Stimulated activated naive CD8-positive, alpha-beta T cell treated with anti-CD3 and anti-CD28 coated beads, Interleukin-15, Interleukin-2, amounts not matched to agents 100 ng/mL and 50 ng/mL, for 24 hours (primary cell): ENCODE results near the gene MSL2.
"Not testable (repeated sequence)": the region's sequence is repeated elsewhere in the genome, so short reads cannot be mapped to it uniquely, and the experiment has no call there.

Experiments
- H3K27ac Mint-ChIP-seq: one replicate; pipeline ENCODE4 v1.8.0; 2021; ENCODE audit warnings: mild to moderate bottlenecking, mixed read lengths
- H3K27me3 Mint-ChIP-seq: one replicate; pipeline ENCODE4 v1.8.0; 2021; ENCODE audit warnings: mixed read lengths
- H3K36me3 Mint-ChIP-seq: one replicate; pipeline ENCODE4 v1.8.0; 2021; ENCODE audit warnings: low read depth, mixed read lengths
- H3K4me1 Mint-ChIP-seq: one replicate; pipeline ENCODE4 v1.8.0; 2021; ENCODE audit warnings: low read depth, mixed read lengths
- H3K4me3 Mint-ChIP-seq: one replicate; pipeline ENCODE4 v1.8.0; 2021; ENCODE audit warnings: mild to moderate bottlenecking, mixed read lengths
- H3K9me3 Mint-ChIP-seq: one replicate; pipeline ENCODE4 v1.8.0; 2021; ENCODE audit warnings: mixed read lengths

The MSL2 gene

DNA sequence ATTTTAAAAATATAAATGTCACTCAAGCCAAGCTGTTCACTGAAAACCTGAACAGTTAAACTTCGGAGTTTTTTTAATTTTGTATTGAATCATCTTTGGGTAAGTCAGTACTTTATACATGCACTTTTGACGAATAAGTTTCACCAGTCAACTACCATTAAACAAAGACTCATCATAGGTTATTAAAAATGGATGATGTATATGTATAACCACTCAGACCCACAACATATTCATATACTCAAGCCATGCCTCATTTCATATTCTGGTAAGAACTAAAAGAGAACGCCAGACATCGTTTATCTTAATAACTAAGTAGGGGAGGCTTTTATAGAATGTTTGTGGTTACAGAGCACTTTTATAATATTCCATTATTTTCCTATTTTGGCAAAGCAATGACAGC lies 18.3 kb downstream of the MSL2 start:
- no peak overlapping the region for H3K4me3 Mint-ChIP-seq
- peaks cover 72% of the 10 kb centered on the region for H3K4me1 Mint-ChIP-seq
- H3K36me3 Mint-ChIP-seq = peaks cover 5% of the 10 kb centered on the region
- H3K9me3 Mint-ChIP-seq = no peaks in the 10 kb centered on the region
- H3K27ac Mint-ChIP-seq = no peak overlapping the region
- no peaks in the 10 kb centered on the region for H3K27me3 Mint-ChIP-seq

- peaks cover 3% of the 10 kb centered on the region for H3K36me3 Mint-ChIP-seq
- no peak overlapping the region for H3K4me3 Mint-ChIP-seq
- H3K27ac Mint-ChIP-seq = no peak overlapping the region
- H3K9me3 Mint-ChIP-seq = no peaks in the 10 kb centered on the region
- H3K4me1 Mint-ChIP-seq = peaks cover 41% of the 10 kb centered on the region
- H3K27me3 Mint-ChIP-seq = no peaks in the 10 kb centered on the region
Observed at GRCh38 chr3:136173939-136174490, 22.1 kb downstream of the MSL2 start.

GRCh38 chr3:136171097-136171542 lies 25.0 kb downstream of the MSL2 start:
- Mint-ChIP-seq H3K4me1 (peaks cover 43% of the 10 kb centered on the region), H3K36me3 (peaks cover 14% of the 10 kb centered on the region), H3K9me3 (no peaks in the 10 kb centered on the region), H3K27ac (peak overlapping the region; percentile 75), H3K27me3 (no peaks in the 10 kb centered on the region), H3K4me3 (no peak overlapping the region)

DNA sequence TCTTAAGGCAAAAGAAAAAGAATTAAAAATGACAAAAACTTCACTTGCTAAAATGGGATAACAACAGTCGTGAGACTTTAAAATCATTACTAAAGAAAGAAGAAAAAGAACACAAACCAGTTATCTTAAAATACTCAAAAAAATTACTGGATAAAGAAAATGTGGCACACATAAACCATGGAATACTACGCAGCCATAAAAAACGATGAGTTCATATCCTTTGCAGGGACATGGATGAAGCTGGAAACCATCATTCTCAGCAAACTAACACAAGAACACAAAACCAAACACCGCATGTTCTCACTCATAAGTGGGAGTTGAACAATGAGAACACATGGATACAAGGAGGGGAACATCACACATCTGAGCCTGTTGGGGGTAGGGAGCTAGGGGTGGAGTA lies 27.9 kb downstream of the MSL2 start:
- H3K4me1 Mint-ChIP-seq = peaks cover 55% of the 10 kb centered on the region
- not testable (repeated sequence) for H3K27ac Mint-ChIP-seq, H3K27me3 Mint-ChIP-seq, H3K4me3 Mint-ChIP-seq, H3K9me3 Mint-ChIP-seq
- peaks cover 19% of the 10 kb centered on the region for H3K36me3 Mint-ChIP-seq

GRCh38 chr3:136166507-136166906 lies 29.6 kb downstream of the MSL2 start:
- no peak overlapping the region for H3K27ac Mint-ChIP-seq
- no peaks in the 10 kb centered on the region for H3K27me3 Mint-ChIP-seq
- H3K4me3 Mint-ChIP-seq = no peak overlapping the region
- H3K4me1 Mint-ChIP-seq = peaks cover 64% of the 10 kb centered on the region
- H3K9me3 Mint-ChIP-seq = no peaks in the 10 kb centered on the region
- peaks cover 20% of the 10 kb centered on the region for H3K36me3 Mint-ChIP-seq

GRCh38 chr3:136163607-136164006 lies 32.5 kb downstream of the MSL2 start:
- Mint-ChIP-seq H3K36me3 (peaks cover 25% of the 10 kb centered on the region), H3K27ac (peak overlapping the region; percentile 56), H3K4me1 (peaks cover 79% of the 10 kb centered on the region)
- not testable (repeated sequence) for H3K27me3 Mint-ChIP-seq, H3K9me3 Mint-ChIP-seq, H3K4me3 Mint-ChIP-seq

DNA sequence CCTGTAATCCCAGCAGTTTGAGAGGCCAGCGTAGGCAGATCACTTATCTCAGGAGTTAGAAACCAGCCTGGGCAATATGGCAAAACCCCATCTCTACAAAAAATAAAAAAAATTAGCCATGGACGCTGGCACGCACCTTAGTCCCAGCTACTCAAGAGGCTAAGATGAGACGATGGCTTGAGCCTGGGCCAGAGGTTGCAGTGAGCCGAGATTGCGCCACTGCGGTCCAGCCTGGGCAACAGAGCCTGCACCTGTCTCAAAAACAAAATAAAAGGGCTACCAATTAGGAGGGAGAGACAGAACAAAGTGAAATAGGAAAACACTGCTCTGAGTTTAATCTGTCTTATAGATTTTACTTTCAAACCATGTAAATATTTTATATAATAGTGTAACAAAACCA lies 33.8 kb downstream of the MSL2 start:
- no peak overlapping the region for H3K27ac Mint-ChIP-seq
- H3K9me3 Mint-ChIP-seq = no peaks in the 10 kb centered on the region
- H3K4me3 Mint-ChIP-seq = no peak overlapping the region
- H3K36me3 Mint-ChIP-seq = peaks cover 23% of the 10 kb centered on the region
- H3K27me3 Mint-ChIP-seq = no peaks in the 10 kb centered on the region
- H3K4me1 Mint-ChIP-seq = peaks cover 79% of the 10 kb centered on the region

- Mint-ChIP-seq H3K4me1 (peaks cover 75% of the 10 kb centered on the region), H3K4me3 (no peak overlapping the region), H3K27me3 (no peaks in the 10 kb centered on the region), H3K36me3 (peaks cover 23% of the 10 kb centered on the region), H3K27ac (no peak overlapping the region), H3K9me3 (no peaks in the 10 kb centered on the region)
Observed at GRCh38 chr3:136161516-136161915, 34.6 kb downstream of the MSL2 start.

- H3K4me3 Mint-ChIP-seq = no peak overlapping the region
- peak overlapping the region; percentile 23 for H3K27ac Mint-ChIP-seq
Observed at GRCh38 chr3:136152963-136153362, 43.2 kb downstream of the MSL2 start.

GRCh38 chr3:136152176-136152843 lies 43.8 kb downstream of the MSL2 start:
- Mint-ChIP-seq H3K4me3 (no peak overlapping the region), H3K9me3 (no peaks in the 10 kb centered on the region), H3K27ac (peak overlapping the region; percentile 28), H3K36me3 (peaks cover 54% of the 10 kb centered on the region), H3K4me1 (peaks cover 76% of the 10 kb centered on the region), H3K27me3 (no peaks in the 10 kb centered on the region)

More at GRCh38 chr3:136152963-136153362, 43.2 kb downstream of the MSL2 start:
- Mint-ChIP-seq H3K4me1 (peaks cover 76% of the 10 kb centered on the region), H3K9me3 (no peaks in the 10 kb centered on the region), H3K27me3 (no peaks in the 10 kb centered on the region), H3K36me3 (peaks cover 47% of the 10 kb centered on the region)

- H3K4me1 Mint-ChIP-seq = peaks cover 78% of the 10 kb centered on the region
- H3K36me3 Mint-ChIP-seq = peaks cover 54% of the 10 kb centered on the region
- no peaks in the 10 kb centered on the region for H3K27me3 Mint-ChIP-seq
- no peak overlapping the region for H3K4me3 Mint-ChIP-seq
- H3K9me3 Mint-ChIP-seq = no peaks in the 10 kb centered on the region
- no peak overlapping the region for H3K27ac Mint-ChIP-seq
Observed at GRCh38 chr3:136151219-136151618, 44.9 kb downstream of the MSL2 start.

- Mint-ChIP-seq H3K9me3 (no peaks in the 10 kb centered on the region), H3K27me3 (no peaks in the 10 kb centered on the region), H3K36me3 (peaks cover 50% of the 10 kb centered on the region), H3K27ac (no peak overlapping the region), H3K4me3 (no peak overlapping the region), H3K4me1 (peaks cover 70% of the 10 kb centered on the region)
Observed at GRCh38 chr3:136149667-136150066, 46.5 kb downstream of the MSL2 start.

GRCh38 chr3:136146981-136147729 lies 49.0 kb downstream of the MSL2 start:
- peaks cover 39% of the 10 kb centered on the region for H3K36me3 Mint-ChIP-seq
- no peak overlapping the region for H3K4me3 Mint-ChIP-seq
- H3K27me3 Mint-ChIP-seq = no peaks in the 10 kb centered on the region
- H3K27ac Mint-ChIP-seq = peak overlapping the region; percentile 18
- no peaks in the 10 kb centered on the region for H3K9me3 Mint-ChIP-seq
- peaks cover 60% of the 10 kb centered on the region for H3K4me1 Mint-ChIP-seq

DNA sequence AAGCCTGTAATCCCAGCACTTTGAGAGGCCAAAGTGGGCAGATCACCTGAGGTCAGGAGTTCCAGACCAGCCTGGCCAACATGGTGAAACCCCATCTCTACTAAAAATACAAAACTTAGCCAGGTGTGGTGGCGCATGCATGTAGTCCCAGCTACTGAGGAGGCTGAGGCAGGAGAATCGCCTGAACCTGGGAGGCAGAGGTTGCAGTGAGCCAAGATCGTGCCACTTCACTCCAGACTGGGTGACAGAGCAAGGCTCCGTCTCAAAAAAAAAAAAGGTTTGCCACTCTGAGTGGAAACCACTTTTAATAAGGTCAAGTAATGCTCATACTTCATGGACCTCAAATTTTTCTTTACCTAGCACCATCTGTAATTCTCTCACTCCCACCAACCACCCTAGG lies 51.7 kb downstream of the MSL2 start:
- not testable (repeated sequence) for H3K27ac Mint-ChIP-seq, H3K4me3 Mint-ChIP-seq, H3K9me3 Mint-ChIP-seq, H3K27me3 Mint-ChIP-seq
- peaks cover 14% of the 10 kb centered on the region for H3K36me3 Mint-ChIP-seq
- H3K4me1 Mint-ChIP-seq = peaks cover 45% of the 10 kb centered on the region

DNA sequence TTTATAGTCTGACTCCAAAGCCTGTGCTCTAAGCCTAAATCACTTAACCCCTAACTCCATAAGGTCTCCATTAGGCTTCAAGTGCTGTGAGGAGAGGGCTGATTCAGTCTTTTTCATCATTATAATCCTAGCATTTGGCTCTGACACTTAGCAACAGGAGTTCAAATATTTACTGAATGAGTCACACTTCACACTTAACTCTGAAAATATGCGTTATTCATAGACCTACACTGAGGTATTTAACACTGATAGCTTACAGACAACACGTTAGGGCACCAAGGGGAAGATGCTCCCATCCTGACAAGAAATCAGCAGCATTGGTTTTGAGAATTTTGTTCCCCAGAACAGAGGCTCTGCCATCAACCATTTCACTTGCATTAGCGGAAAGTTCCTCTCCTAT lies 53.5 kb downstream of the MSL2 start:
- H3K27ac Mint-ChIP-seq = no peak overlapping the region
- H3K36me3 Mint-ChIP-seq = peaks cover 3% of the 10 kb centered on the region
- no peak overlapping the region for H3K4me3 Mint-ChIP-seq
- H3K27me3 Mint-ChIP-seq = no peaks in the 10 kb centered on the region
- H3K9me3 Mint-ChIP-seq = no peaks in the 10 kb centered on the region
- H3K4me1 Mint-ChIP-seq = peaks cover 37% of the 10 kb centered on the region
